ENCODE measurements around the gene MYO5A.

DNA sequence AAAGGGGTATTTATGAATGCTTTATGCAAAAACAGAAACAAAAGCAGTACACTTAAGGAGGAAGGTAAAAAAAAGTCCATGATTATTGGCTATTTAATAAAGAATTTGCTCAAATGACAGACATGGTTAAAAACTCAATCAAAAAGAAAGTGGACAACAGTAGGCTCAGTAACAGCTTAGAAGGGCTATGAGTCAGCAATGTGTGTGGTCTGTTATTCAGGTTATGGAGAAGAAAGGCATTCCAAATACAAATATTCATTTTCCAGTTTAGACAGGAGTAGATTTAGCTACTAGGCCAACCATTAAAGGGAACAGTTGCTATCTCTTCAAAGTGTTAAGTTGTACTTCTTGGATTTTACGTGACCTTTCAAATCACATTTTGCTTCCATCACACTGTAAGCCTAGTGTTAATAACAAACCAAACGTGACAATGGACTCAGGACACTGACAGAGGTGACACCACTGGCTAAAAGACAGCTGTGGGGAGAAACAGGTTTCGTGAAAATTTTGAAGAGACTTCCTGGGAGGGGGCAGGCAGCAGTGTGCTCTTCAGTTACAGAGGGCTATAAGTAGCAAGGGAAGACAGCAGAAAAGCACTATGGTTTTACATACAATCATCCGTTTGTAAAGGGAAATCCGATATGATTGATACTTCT is 191.4 kb downstream of the MYO5A start:
- TF ChIP-seq, protein P1, sequence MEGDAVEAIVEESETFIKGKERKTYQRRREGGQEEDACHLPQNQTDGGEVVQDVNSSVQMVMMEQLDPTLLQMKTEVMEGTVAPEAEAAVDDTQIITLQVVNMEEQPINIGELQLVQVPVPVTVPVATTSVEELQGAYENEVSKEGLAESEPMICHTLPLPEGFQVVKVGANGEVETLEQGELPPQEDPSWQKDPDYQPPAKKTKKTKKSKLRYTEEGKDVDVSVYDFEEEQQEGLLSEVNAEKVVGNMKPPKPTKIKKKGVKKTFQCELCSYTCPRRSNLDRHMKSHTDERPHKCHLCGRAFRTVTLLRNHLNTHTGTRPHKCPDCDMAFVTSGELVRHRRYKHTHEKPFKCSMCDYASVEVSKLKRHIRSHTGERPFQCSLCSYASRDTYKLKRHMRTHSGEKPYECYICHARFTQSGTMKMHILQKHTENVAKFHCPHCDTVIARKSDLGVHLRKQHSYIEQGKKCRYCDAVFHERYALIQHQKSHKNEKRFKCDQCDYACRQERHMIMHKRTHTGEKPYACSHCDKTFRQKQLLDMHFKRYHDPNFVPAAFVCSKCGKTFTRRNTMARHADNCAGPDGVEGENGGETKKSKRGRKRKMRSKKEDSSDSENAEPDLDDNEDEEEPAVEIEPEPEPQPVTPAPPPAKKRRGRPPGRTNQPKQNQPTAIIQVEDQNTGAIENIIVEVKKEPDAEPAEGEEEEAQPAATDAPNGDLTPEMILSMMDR (IDR thresholded peaks at IDR 0.05; ENCODE audit: low read depth, low read length), result no peak
- TF ChIP-seq POLR2A (IDR thresholded peaks at IDR 0.05; ENCODE audit: extremely low read depth, insufficient read length), result no peak
- TF ChIP-seq, protein P2, sequence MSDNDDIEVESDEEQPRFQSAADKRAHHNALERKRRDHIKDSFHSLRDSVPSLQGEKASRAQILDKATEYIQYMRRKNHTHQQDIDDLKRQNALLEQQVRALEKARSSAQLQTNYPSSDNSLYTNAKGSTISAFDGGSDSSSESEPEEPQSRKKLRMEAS (IDR thresholded peaks at IDR 0.05; ENCODE audit: low read depth, low read length), result no peak

Data from NB4 (cell line).